SK-N-MC (cell line): ENCODE results near the gene SASH1.

Experiments
- EZH2 ChIP-seq: fragments of 200-600 bp; sonication (generic); IDR thresholded peaks from one replicate; pipeline ENCODE4 v1.6.1; 2017; ENCODE audit warnings: antibody characterized with exemption
- POLR2AphosphoS5 ChIP-seq: IDR thresholded peaks from 2 replicates; pipeline ENCODE4 v1.6.1; 2012; ENCODE audit warnings: mild to moderate bottlenecking, low read depth, low read length, borderline replicate concordance

DNA sequence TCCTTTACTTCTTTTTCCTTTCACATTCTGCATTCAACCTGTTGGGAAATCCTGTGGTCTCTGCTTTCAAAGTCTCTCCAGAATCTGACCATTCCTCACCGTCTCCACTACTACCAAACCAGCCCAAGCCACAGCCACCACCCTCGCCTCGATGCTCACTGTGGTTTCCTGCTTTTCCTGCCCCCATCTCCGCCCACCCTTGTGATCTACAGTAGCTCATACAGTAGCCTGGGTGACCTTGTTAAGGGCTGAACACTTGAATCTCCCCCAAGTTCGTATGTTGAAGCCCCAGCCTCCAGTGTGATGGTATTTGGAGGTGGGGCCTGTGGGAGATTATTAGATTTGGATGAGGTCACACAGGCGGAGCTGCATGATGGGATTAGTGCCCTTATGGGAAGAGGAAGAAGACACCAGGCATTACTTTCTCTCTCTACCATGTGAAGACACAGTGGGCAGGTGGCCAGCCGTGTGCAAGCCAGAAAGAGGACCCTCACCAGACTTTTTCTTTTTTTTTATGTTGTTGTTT, 215.2 kb downstream of the SASH1 start:
- TF ChIP-seq POLR2AphosphoS5 (no peak), EZH2 (no peak)
